ENCODE results near the gene KCTD8. TPM values are rescaled to one million over a fixed set of nuclear protein-coding genes. Genes with fewer than 3 reads are reported as not detected.
A peak's percentile ranks its signal among the peaks of the same experiment; 100 is the strongest.

KCTD8 gene
- not detected for total RNA-seq (2013)
- not detected for polyA plus RNA-seq
- polyA minus RNA-seq = 0.14 TPM in 1 of 2 replicates, not detected in the other
- 0 to 0.30 (median 0) reads per million in 11 experiments for total RNA-seq

DNA sequence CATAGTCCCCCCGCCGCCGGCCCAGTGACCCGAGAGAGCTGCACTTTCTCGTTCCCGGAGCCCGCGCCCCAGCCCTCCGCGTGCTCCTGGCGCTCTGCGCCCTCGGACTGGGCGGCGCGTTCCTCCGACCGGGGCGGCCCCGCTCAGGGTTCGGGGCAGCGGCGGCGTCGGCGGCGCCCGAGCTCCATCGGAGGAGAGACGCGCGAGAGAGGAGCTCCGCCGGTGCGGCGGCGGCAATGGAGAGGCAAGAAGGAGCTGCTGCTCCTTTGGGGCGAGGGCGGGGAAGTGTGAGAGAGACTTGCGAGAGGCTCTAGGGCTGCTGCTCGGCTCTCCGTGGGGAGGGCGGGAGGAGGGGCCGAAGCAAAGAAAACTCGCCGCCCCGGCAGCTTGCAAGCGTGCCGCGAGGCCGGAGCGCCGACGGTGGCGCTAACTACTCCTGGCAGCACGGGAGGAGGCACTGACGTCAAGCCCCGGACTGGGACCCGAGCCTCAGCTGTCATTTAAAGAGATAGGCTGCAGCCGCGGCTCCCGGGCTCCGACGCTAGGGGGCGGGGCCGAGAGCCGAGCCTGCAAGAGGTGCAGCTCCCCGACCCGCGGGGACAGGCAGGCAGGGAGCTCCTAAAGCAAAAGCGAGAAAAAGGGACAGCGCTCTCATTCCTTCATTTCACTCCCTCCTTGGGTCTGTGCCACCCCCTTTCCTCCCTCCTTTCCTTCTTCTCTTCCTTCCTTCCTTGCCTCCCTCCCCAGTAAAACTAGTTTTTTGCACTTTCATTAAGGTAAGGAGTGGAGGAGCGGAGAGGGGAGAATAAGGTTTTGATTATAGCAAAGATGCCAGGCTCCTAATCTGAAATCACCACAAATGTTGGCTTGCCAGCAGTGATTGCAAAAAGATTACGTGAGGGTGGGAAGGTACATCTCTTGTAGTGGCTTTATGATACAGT lies at the start of gene KCTD8:
Gene KCTD8, minus strand, starts transcription at position 289 of the 941 bp plus-strand sequence.
- TF ChIP-seq CTCF (IDR thresholded peaks at IDR 0.05) = peak; percentile 42
- peaks cover 5% of the 10 kb centered on the region for H3K4me1 Mint-ChIP-seq
- DNase-seq = no peak
- no peaks in the 10 kb centered on the region for H3K36me3 ChIP-seq (replicated peaks in 1 of 2; ENCODE audit: control insufficient read depth in 1 of 2, insufficient read depth in 2 of 2, low read length in 2 of 2)
- 1% methylated on average over 73 of the region's 74 CpGs for WGBS (ENCODE audit: insufficient coverage)
- no peak within 1 kb of the TSS for H3K27ac Mint-ChIP-seq
- peak within 1 kb of the TSS; percentile 41 for H2AFZ ChIP-seq (ENCODE audit: insufficient read depth, low read depth, low read length, poor library complexity, severe bottlenecking)
- no peak within 1 kb of the TSS for H3K27ac ChIP-seq (ENCODE audit: low read depth in 1 of 2, low read length in 2 of 2)
- H3K79me2 ChIP-seq (ENCODE audit: insufficient read depth, low read length) = no peaks in the 10 kb centered on the region
- peaks cover 0 to 16% (median 8%) of the 10 kb centered on the region in 7 donors for H3K9me3 Mint-ChIP-seq
- H3K9ac ChIP-seq (ENCODE audit: insufficient read depth, low read length, poor library complexity, severe bottlenecking) = no peak within 1 kb of the TSS
- H3K4me3 ChIP-seq (replicated peaks in 1 of 3; ENCODE audit: low read depth in 2 of 3, low read length in 3 of 3) = peak within 1 kb of the TSS in 1 of 3 experiments; percentile 52
- H3K27me3 Mint-ChIP-seq (ENCODE audit: low read depth in 3 of 3) = peaks cover 42 to 63% (median 51%) of the 10 kb centered on the region in 3 donors
- H3K36me3 Mint-ChIP-seq = peaks cover 0 to 5% of the 10 kb centered on the region in 2 donors
- no peaks in the 10 kb centered on the region for H4K20me1 ChIP-seq (ENCODE audit: insufficient read depth, low read length)
- peaks cover 0 to 10% of the 10 kb centered on the region in 2 donors for H3K9me3 ChIP-seq (replicated peaks in 1 of 2; ENCODE audit: control insufficient read depth in 1 of 2, insufficient read depth in 1 of 2, low read length in 2 of 2)
- H3K4me2 ChIP-seq (replicated peaks; ENCODE audit: extremely low read depth, low read length, poor library complexity, severe bottlenecking) = peak within 1 kb of the TSS; percentile 67
- H3K4me1 ChIP-seq (ENCODE audit: control insufficient read depth in 1 of 2, insufficient read depth in 2 of 2, low read length in 2 of 2) = no peaks in the 10 kb centered on the region
- peak within 1 kb of the TSS; percentile 40 to 76 for H3K4me3 Mint-ChIP-seq
- intact Hi-C loops (cut with micrococcal nuclease) = no loop called here
- H3K27me3 ChIP-seq (ENCODE audit: control insufficient read depth in 2 of 2, insufficient read depth in 2 of 2, low read length in 2 of 2) = peaks cover 43 to 57% of the 10 kb centered on the region in 2 donors

- Mint-ChIP-seq H3K27me3 (ENCODE audit: low read depth in 3 of 3) (peaks cover 0 to 2% (median 0%) of the 10 kb centered on the region in 3 donors), H3K27ac (no peak overlapping the region), H3K9me3 (peaks cover 0 to 5% (median 1%) of the 10 kb centered on the region in 7 donors), H3K4me1 (no peaks in the 10 kb centered on the region), H3K4me3 (no peak overlapping the region), H3K36me3 (no peaks in the 10 kb centered on the region)
- Histone ChIP-seq H3K4me3 (replicated peaks in 1 of 3; ENCODE audit: low read depth in 2 of 3, low read length in 3 of 3) (no peak overlapping the region), H3K27ac (ENCODE audit: low read depth in 1 of 2, low read length in 2 of 2) (no peak overlapping the region), H3K4me2 (replicated peaks; ENCODE audit: extremely low read depth, low read length, poor library complexity, severe bottlenecking) (no peak overlapping the region), H3K9me3 (replicated peaks in 1 of 2; ENCODE audit: control insufficient read depth in 1 of 2, insufficient read depth in 1 of 2, low read length in 2 of 2) (no peaks in the 10 kb centered on the region), H4K20me1 (ENCODE audit: insufficient read depth, low read length) (no peaks in the 10 kb centered on the region), H3K4me1 (ENCODE audit: control insufficient read depth in 1 of 2, insufficient read depth in 2 of 2, low read length in 2 of 2) (no peaks in the 10 kb centered on the region), H3K36me3 (replicated peaks in 1 of 2; ENCODE audit: control insufficient read depth in 1 of 2, insufficient read depth in 2 of 2, low read length in 2 of 2) (no peaks in the 10 kb centered on the region), H3K79me2 (ENCODE audit: insufficient read depth, low read length) (no peaks in the 10 kb centered on the region), H3K9ac (ENCODE audit: insufficient read depth, low read length, poor library complexity, severe bottlenecking) (no peak overlapping the region), H2AFZ (ENCODE audit: insufficient read depth, low read depth, low read length, poor library complexity, severe bottlenecking) (no peak overlapping the region), H3K27me3 (ENCODE audit: control insufficient read depth in 2 of 2, insufficient read depth in 2 of 2, low read length in 2 of 2) (no peaks in the 10 kb centered on the region)
- intact Hi-C loops (cut with micrococcal nuclease) = no loop called here
- WGBS (ENCODE audit: insufficient coverage) = no CpG with 5 or more reads among the region's 1 CpG
- DNase-seq = no peak
- TF ChIP-seq CTCF (IDR thresholded peaks at IDR 0.05) = no peak
These were observed 46.4 kb upstream of the KCTD8 start for GRCh38 chr4:44494810-44495701.

Data from CD14-positive monocyte (primary cell).